ENCODE results near the gene ANKRD2. TPM values are rescaled to one million over a fixed set of nuclear protein-coding genes. Genes with fewer than 3 reads are reported as not detected.

The ANKRD2 gene
- total RNA-seq: 1.8 TPM in 2 replicates
- polyA plus RNA-seq: 0.26 and 0.47 TPM in 2 replicates
- 0.45 and 0.86 TPM in 2 replicates for polyA plus RNA-seq (2012)
- 1.2 TPM in 1 of 2 replicates, not detected in the other for polyA minus RNA-seq (ENCODE audit: low replicate concordance)

DNA sequence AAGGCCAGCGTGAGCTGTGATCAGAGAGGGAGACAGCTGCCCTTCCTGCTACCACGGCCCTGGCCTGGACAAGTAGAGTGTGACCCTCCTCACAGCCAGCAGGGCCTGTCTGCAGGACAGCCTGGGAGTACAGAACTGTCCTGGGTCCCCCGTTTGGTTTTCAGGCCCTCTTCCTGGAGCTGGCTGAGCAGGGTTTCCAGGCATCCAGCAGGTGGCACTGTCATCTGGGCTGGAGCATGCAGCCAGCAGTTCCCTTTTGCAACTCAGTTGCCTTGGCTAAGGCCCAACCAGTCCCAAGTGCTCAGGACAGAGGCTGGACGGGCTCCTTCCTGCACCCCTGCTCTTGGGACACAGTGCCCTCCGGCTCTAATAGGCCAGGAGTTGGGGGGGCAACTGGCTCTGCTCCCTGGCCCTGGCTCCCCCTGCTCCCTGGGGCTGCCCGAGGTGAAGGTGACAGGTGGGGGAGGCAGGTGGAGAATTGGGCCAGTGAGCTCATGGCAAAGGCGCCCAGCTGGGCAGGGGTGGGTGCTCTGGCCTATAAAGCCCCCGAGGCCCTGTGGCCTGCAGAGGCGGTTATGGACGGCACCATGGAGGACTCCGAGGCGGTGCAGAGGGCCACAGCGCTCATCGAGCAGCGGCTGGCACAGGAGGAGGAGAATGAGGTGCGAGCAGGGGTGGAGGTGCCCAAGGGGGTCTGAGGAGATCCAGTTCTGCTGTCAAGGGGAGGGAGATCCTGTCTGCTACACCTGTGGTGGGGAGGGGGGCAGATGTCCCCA is at the start of gene ANKRD2:
Gene ANKRD2 (plus strand): TSS at position 566 of the 776 bp plus-strand sequence. CDS start 10 bp downstream, at position 576.
- Histone ChIP-seq H4K20me1 (ENCODE audit: control insufficient read depth, extremely low read depth, insufficient read depth, low read length) (no peaks in the 10 kb centered on the region), H3K4me1 (ENCODE audit: control insufficient read depth, extremely low read depth, insufficient read depth, low read length) (peaks cover 3% of the 10 kb centered on the region), H3K4me2 (ENCODE audit: extremely low read depth, insufficient read depth, low read length) (no peak within 1 kb of the TSS), H3K9ac (ENCODE audit: insufficient read depth, low read length) (no peak within 1 kb of the TSS), H3K27ac (ENCODE audit: insufficient read depth, low read length) (no peak within 1 kb of the TSS), H3K27me3 (ENCODE audit: control insufficient read depth, insufficient read depth, low read length) (no peaks in the 10 kb centered on the region), H3K4me3 (replicated peaks in 1 of 4; ENCODE audit: control extremely low read depth in 1 of 4, insufficient read depth in 1 of 4, low read depth in 3 of 4, low read length in 4 of 4) (no peak within 1 kb of the TSS), H2AFZ (ENCODE audit: low read length) (no peak within 1 kb of the TSS), H3K36me3 (ENCODE audit: control insufficient read depth, insufficient read depth, low read length) (peaks cover 3% of the 10 kb centered on the region), H3K79me2 (ENCODE audit: control insufficient read depth, insufficient read depth, low read length) (no peaks in the 10 kb centered on the region), H3K9me3 (ENCODE audit: control insufficient read depth, insufficient read depth, low read depth, low read length) (no peaks in the 10 kb centered on the region)
- DNase-seq (ENCODE audit: low read depth in 2 of 2): peak; percentile 64 to 80
- TF ChIP-seq, protein P1, sequence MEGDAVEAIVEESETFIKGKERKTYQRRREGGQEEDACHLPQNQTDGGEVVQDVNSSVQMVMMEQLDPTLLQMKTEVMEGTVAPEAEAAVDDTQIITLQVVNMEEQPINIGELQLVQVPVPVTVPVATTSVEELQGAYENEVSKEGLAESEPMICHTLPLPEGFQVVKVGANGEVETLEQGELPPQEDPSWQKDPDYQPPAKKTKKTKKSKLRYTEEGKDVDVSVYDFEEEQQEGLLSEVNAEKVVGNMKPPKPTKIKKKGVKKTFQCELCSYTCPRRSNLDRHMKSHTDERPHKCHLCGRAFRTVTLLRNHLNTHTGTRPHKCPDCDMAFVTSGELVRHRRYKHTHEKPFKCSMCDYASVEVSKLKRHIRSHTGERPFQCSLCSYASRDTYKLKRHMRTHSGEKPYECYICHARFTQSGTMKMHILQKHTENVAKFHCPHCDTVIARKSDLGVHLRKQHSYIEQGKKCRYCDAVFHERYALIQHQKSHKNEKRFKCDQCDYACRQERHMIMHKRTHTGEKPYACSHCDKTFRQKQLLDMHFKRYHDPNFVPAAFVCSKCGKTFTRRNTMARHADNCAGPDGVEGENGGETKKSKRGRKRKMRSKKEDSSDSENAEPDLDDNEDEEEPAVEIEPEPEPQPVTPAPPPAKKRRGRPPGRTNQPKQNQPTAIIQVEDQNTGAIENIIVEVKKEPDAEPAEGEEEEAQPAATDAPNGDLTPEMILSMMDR (conservative IDR thresholded peaks at IDR 0.05 in 1 of 2, IDR thresholded peaks at IDR 0.05 in 1 of 2; ENCODE audit: low read depth in 1 of 2, low read length in 2 of 2): peak; percentile 78 to 94
- TF ChIP-seq EZH2 (IDR thresholded peaks at IDR 0.05; ENCODE audit: low read length, missing control alignments): no peak

DNA sequence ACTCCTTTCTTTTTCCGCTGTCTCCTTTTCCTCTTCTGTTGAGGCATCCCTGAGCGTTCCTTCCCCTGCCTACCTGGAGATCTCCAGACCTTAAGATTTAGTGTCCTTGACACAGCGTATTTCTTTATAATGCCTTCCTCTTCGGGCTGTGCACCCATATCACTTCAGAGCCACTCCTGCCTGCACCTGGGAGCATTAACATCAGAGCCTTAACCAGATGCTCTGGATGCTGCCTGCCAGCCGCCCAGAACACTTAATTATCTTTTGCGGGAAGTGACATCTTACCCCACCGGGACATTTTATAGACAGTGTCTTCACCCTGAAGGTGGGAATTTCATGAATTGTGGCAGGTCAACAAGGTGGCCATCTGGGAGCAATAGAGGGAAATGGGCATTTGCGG is 49.6 kb upstream of the ANKRD2 start:
- Histone ChIP-seq H2AFZ (ENCODE audit: low read length) (no peak overlapping the region), H4K20me1 (ENCODE audit: control insufficient read depth, extremely low read depth, insufficient read depth, low read length) (peaks cover 3% of the 10 kb centered on the region), H3K9ac (ENCODE audit: insufficient read depth, low read length) (no peak overlapping the region), H3K27me3 (ENCODE audit: control insufficient read depth, insufficient read depth, low read length) (no peaks in the 10 kb centered on the region), H3K9me3 (ENCODE audit: control insufficient read depth, insufficient read depth, low read depth, low read length) (no peaks in the 10 kb centered on the region), H3K36me3 (ENCODE audit: control insufficient read depth, insufficient read depth, low read length) (no peaks in the 10 kb centered on the region), H3K4me3 (replicated peaks in 1 of 4; ENCODE audit: control extremely low read depth in 1 of 4, insufficient read depth in 1 of 4, low read depth in 3 of 4, low read length in 4 of 4) (no peak overlapping the region), H3K27ac (ENCODE audit: insufficient read depth, low read length) (no peak overlapping the region), H3K4me1 (ENCODE audit: control insufficient read depth, extremely low read depth, insufficient read depth, low read length) (peaks cover 6% of the 10 kb centered on the region), H3K4me2 (ENCODE audit: extremely low read depth, insufficient read depth, low read length) (no peak overlapping the region), H3K79me2 (ENCODE audit: control insufficient read depth, insufficient read depth, low read length) (peaks cover 8% of the 10 kb centered on the region)
- DNase-seq (ENCODE audit: low read depth in 2 of 2): no peak
- no peak for TF ChIP-seq EZH2 (IDR thresholded peaks at IDR 0.05; ENCODE audit: low read length, missing control alignments)
- TF ChIP-seq, protein P1 (conservative IDR thresholded peaks at IDR 0.05 in 1 of 2, IDR thresholded peaks at IDR 0.05 in 1 of 2; ENCODE audit: low read depth in 1 of 2, low read length in 2 of 2): no peak

DNA sequence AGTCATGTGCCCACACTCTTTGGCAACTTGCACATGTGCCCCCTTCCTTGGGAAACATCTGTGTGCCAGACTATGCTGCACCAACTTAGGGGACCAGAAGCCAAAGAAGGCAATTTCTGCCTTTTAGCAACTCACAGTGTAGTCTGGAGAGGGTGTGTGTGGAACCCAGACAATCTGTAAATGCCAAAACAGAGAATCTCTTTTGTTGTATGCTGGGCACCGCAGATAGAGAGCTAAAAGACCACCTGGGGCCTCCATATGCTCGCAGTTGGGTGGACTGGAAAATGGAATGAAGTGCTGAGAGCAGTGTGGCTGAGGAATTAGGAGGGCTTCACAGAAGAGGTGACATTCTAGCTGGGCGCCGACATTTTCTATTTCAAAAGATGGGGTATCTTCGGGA is 47.5 kb upstream of the ANKRD2 start:
- no peak for TF ChIP-seq EZH2 (IDR thresholded peaks at IDR 0.05; ENCODE audit: low read length, missing control alignments)
- TF ChIP-seq, protein P1 (conservative IDR thresholded peaks at IDR 0.05 in 1 of 2, IDR thresholded peaks at IDR 0.05 in 1 of 2; ENCODE audit: low read depth in 1 of 2, low read length in 2 of 2): no peak
- H4K20me1 ChIP-seq (ENCODE audit: control insufficient read depth, extremely low read depth, insufficient read depth, low read length): no peaks in the 10 kb centered on the region

More for the DNA sequence above, 47.5 kb upstream of the ANKRD2 start:
- no peak for DNase-seq (ENCODE audit: low read depth in 2 of 2)
- no peaks in the 10 kb centered on the region for H3K4me1 ChIP-seq (ENCODE audit: control insufficient read depth, extremely low read depth, insufficient read depth, low read length)
- H3K9me3 ChIP-seq (ENCODE audit: control insufficient read depth, insufficient read depth, low read depth, low read length): no peaks in the 10 kb centered on the region
- no peaks in the 10 kb centered on the region for H3K27me3 ChIP-seq (ENCODE audit: control insufficient read depth, insufficient read depth, low read length)
- H3K4me2 ChIP-seq (ENCODE audit: extremely low read depth, insufficient read depth, low read length): no peak overlapping the region
- H3K27ac ChIP-seq (ENCODE audit: insufficient read depth, low read length): no peak overlapping the region
- no peak overlapping the region for H3K9ac ChIP-seq (ENCODE audit: insufficient read depth, low read length)
- peaks cover 4% of the 10 kb centered on the region for H3K79me2 ChIP-seq (ENCODE audit: control insufficient read depth, insufficient read depth, low read length)
- no peak overlapping the region for H2AFZ ChIP-seq (ENCODE audit: low read length)
- no peaks in the 10 kb centered on the region for H3K36me3 ChIP-seq (ENCODE audit: control insufficient read depth, insufficient read depth, low read length)
- H3K4me3 ChIP-seq (replicated peaks in 1 of 4; ENCODE audit: control extremely low read depth in 1 of 4, insufficient read depth in 1 of 4, low read depth in 3 of 4, low read length in 4 of 4): no peak overlapping the region
